Glutamatergic neuron (in vitro differentiated cells): Measurements from ENCODE around the gene YRDC. TPM values are rescaled to one million over a fixed set of nuclear protein-coding genes. Genes with fewer than 3 reads are reported as not detected.

Experiments used
- DNase-seq: peaks from one replicate; pipeline ENCODE4 v3.0.0; 2022
- H3K27ac Mint-ChIP-seq: one replicate; pipeline ENCODE4 v1.8.0; 2020; ENCODE audit warnings: mild to moderate bottlenecking, mixed read lengths, inconsistent platforms; ENCODE audit not compliant: unreplicated experiment
- H3K27me3 Mint-ChIP-seq: one replicate; pipeline ENCODE4 v1.8.0; 2020; ENCODE audit warnings: mild to moderate bottlenecking, moderate library complexity, mixed read lengths, inconsistent platforms; ENCODE audit not compliant: unreplicated experiment
- H3K36me3 Mint-ChIP-seq: one replicate; pipeline ENCODE4 v1.8.0; 2020; ENCODE audit warnings: mild to moderate bottlenecking, mixed read lengths, inconsistent platforms; ENCODE audit not compliant: unreplicated experiment
- H3K4me1 Mint-ChIP-seq: one replicate; pipeline ENCODE4 v1.8.0; 2020; ENCODE audit warnings: mild to moderate bottlenecking, low read depth, mixed read lengths, inconsistent platforms; ENCODE audit not compliant: unreplicated experiment
- H3K4me3 Mint-ChIP-seq: one replicate; pipeline ENCODE4 v1.8.0; 2020; ENCODE audit warnings: mild to moderate bottlenecking, mixed read lengths, inconsistent platforms; ENCODE audit not compliant: unreplicated experiment
- H3K9me3 Mint-ChIP-seq: one replicate; pipeline ENCODE4 v1.8.0; 2020; ENCODE audit warnings: mild to moderate bottlenecking, moderate library complexity, mixed read lengths, inconsistent platforms; ENCODE audit not compliant: unreplicated experiment
- CTCF ChIP-seq: fragments of 200-600 bp; sonication (generic); IDR thresholded peaks from one replicate; pipeline ENCODE4 v1.5.0; 2021; ENCODE audit not compliant: partially characterized antibody, unreplicated experiment
- total RNA-seq: library from RNA; stranded (reverse); fragmentation: NEBNext Ultra II Directional; extraction: Animal tissue kit (Norgen Biotek cat#: 25700); gene quantifications from one replicate; pipeline ENCODE4 v1.2.1, GENCODE V29; 2021; ENCODE audit not compliant: unreplicated experiment

The YRDC gene
- total RNA-seq, 1 donor from 2014 or later, result 14.9 TPM

GRCh38 chr1:37755951-37756560, 52.0 kb downstream of the YRDC start:
- Mint-ChIP-seq H3K36me3 (no peaks in the 10 kb centered on the region), H3K27ac (no peak overlapping the region), H3K9me3 (peaks cover 6% of the 10 kb centered on the region), H3K27me3 (peaks cover 15% of the 10 kb centered on the region), H3K4me3 (no peak overlapping the region), H3K4me1 (no peaks in the 10 kb centered on the region)
- DNase-seq, result no peak
- TF ChIP-seq CTCF, result no peak

- Mint-ChIP-seq H3K4me1 (no peaks in the 10 kb centered on the region), H3K9me3 (peaks cover 6% of the 10 kb centered on the region), H3K4me3 (no peak overlapping the region), H3K36me3 (no peaks in the 10 kb centered on the region), H3K27ac (no peak overlapping the region), H3K27me3 (peaks cover 15% of the 10 kb centered on the region)
- TF ChIP-seq CTCF, result no peak
- DNase-seq, result no peak
Observed at GRCh38 chr1:37755290-37755689, 52.7 kb downstream of the YRDC start.

GRCh38 chr1:37753473-37754321, 54.3 kb downstream of the YRDC start:
- Mint-ChIP-seq H3K27ac (no peak overlapping the region), H3K27me3 (peaks cover 15% of the 10 kb centered on the region), H3K9me3 (peaks cover 6% of the 10 kb centered on the region), H3K36me3 (no peaks in the 10 kb centered on the region), H3K4me3 (peak overlapping the region; percentile 61), H3K4me1 (no peaks in the 10 kb centered on the region)
- DNase-seq, result no peak
- no peak for TF ChIP-seq CTCF

Other genes with a start within 250 kb of the YRDC start
- 50.0 TPM for gene GNL2, start 212.3 kb downstream of the YRDC start, total RNA-seq
- gene RSPO1, start 173.3 kb downstream of the YRDC start, total RNA-seq, result not detected
- 10.4 TPM for gene CDCA8, start 115.7 kb downstream of the YRDC start, total RNA-seq
- gene EPHA10, start 43.1 kb downstream of the YRDC start, total RNA-seq, result 4.8 TPM
- gene MANEAL, start 14.4 kb downstream of the YRDC start, total RNA-seq, result 112 TPM
- gene C1orf122, start 418 bp downstream of the YRDC start, total RNA-seq, result 57.3 TPM
- 15.5 TPM for gene MTF1, start 51.4 kb upstream of the YRDC start, total RNA-seq
- gene INPP5B, start 138.8 kb upstream of the YRDC start, total RNA-seq, result 19.3 TPM
- gene SF3A3, start 181.8 kb upstream of the YRDC start, total RNA-seq, result 73.0 TPM
- gene FHL3, start 197.3 kb upstream of the YRDC start, total RNA-seq, result 20.0 TPM
- 34.6 TPM for gene UTP11, start 204.5 kb upstream of the YRDC start, total RNA-seq
- gene POU3F1, start 238.6 kb upstream of the YRDC start, total RNA-seq, result 9.3 TPM